ENCODE data around the gene CAMK2D. TPM values are rescaled to one million over a fixed set of nuclear protein-coding genes. Genes with fewer than 3 reads are reported as not detected.

The CAMK2D gene
- total RNA-seq, 6 donors from 2014 or later: 41.0 to 75.8 (median 51.9) TPM

- Histone ChIP-seq H3K36me3 (no peaks in the 10 kb centered on the region), H3K9me3 (no peaks in the 10 kb centered on the region), H3K27me3 (no peaks in the 10 kb centered on the region), H3K4me3 (no peak overlapping the region), H3K4me1 (peaks cover 0 to 7% (median 0%) of the 10 kb centered on the region in 4 donors), H3K27ac (no peak overlapping the region)
- 94 to 95% methylated on average over 4 of the region's 4 CpGs for WGBS, 2 donors
- no peak for TF ChIP-seq POLR2AphosphoS5 (IDR thresholded peaks at IDR 0.05)
- TF ChIP-seq EP300 (IDR thresholded peaks at IDR 0.05): no peak
- no peak for TF ChIP-seq POLR2A (IDR thresholded peaks at IDR 0.05)
- TF ChIP-seq CTCF (IDR thresholded peaks at IDR 0.05): no peak
- ATAC-seq (ENCODE audit: low FRiP score in 2 of 2): peak; percentile 44 to 53
- DNase-seq: peak in 1 of 2 donors; percentile 31
Measured at GRCh38 chr4:113588895-113589668, 172.5 kb downstream of the CAMK2D start.

DNA sequence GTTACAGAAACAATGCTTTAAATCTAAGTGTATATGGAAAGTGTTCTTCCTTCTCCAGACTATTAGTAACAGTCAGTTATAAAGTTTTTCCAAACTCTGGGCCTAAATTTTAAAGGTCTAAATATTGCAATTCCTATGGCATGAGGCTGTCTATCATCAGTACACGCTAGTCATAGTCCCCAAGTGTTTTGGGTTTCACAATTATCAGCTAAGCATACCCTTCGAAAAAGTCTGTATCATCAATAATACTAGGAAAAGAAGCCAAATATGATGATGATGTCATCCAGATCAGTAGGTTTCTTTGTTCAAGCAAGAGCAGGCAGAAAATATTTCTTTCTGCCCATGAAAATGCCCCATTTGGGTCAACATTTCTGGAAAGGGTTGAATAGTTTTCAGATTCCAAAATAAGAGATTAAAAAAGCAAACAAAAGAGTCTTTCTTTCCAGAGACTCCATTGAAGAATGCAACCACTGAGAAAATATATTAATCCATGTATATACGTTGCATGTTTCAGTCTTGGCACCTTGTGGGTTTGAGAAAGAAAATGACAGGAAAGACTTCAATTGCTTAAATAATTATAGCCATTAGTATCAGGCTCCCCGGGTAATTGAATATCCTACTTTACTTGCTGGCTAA is 173.8 kb downstream of the CAMK2D start:
- peaks cover 0 to 7% (median 0%) of the 10 kb centered on the region in 4 donors for H3K4me1 ChIP-seq
- no peaks in the 10 kb centered on the region for H3K9me3 ChIP-seq
- no peak overlapping the region for H3K27ac ChIP-seq
- WGBS, 2 donors: 62 to 86% methylated on average over 4 of the region's 4 CpGs
- no peaks in the 10 kb centered on the region for H3K27me3 ChIP-seq
- no peaks in the 10 kb centered on the region for H3K36me3 ChIP-seq
- no peak overlapping the region for H3K4me3 ChIP-seq
- no peak for ATAC-seq (ENCODE audit: low FRiP score in 2 of 2)
- DNase-seq: no peak
- TF ChIP-seq CTCF (IDR thresholded peaks at IDR 0.05): no peak
- TF ChIP-seq EP300 (IDR thresholded peaks at IDR 0.05): no peak
- no peak for TF ChIP-seq POLR2AphosphoS5 (IDR thresholded peaks at IDR 0.05)
- TF ChIP-seq POLR2A (IDR thresholded peaks at IDR 0.05): no peak

- Histone ChIP-seq H3K27ac (no peak overlapping the region), H3K4me3 (no peak overlapping the region), H3K27me3 (no peaks in the 10 kb centered on the region), H3K9me3 (no peaks in the 10 kb centered on the region), H3K4me1 (peaks cover 0 to 5% (median 0%) of the 10 kb centered on the region in 4 donors), H3K36me3 (no peaks in the 10 kb centered on the region)
- no peak for DNase-seq
- 90 to 96% methylated on average over 2 of the region's 2 CpGs for WGBS, 2 donors
- ATAC-seq (ENCODE audit: low FRiP score in 2 of 2): no peak
- TF ChIP-seq POLR2AphosphoS5 (IDR thresholded peaks at IDR 0.05): no peak
- TF ChIP-seq CTCF (IDR thresholded peaks at IDR 0.05): no peak
- no peak for TF ChIP-seq EP300 (IDR thresholded peaks at IDR 0.05)
- TF ChIP-seq POLR2A (IDR thresholded peaks at IDR 0.05): no peak
Measured at GRCh38 chr4:113587156-113587555, 174.4 kb downstream of the CAMK2D start.

GRCh38 chr4:113586072-113586471 is 175.5 kb downstream of the CAMK2D start:
- Histone ChIP-seq H3K9me3 (no peaks in the 10 kb centered on the region), H3K27me3 (no peaks in the 10 kb centered on the region), H3K4me3 (no peak overlapping the region), H3K4me1 (no peaks in the 10 kb centered on the region), H3K27ac (no peak overlapping the region), H3K36me3 (no peaks in the 10 kb centered on the region)
- ATAC-seq (ENCODE audit: low FRiP score in 2 of 2) (no peak), DNase-seq (no peak)
- TF ChIP-seq POLR2A (IDR thresholded peaks at IDR 0.05): no peak
- no peak for TF ChIP-seq CTCF (IDR thresholded peaks at IDR 0.05)
- TF ChIP-seq POLR2AphosphoS5 (IDR thresholded peaks at IDR 0.05): no peak
- no peak for TF ChIP-seq EP300 (IDR thresholded peaks at IDR 0.05)
